Heart left ventricle (tissue), 16 donors: Measurements from ENCODE around the gene AIFM1. TPM values are rescaled to one million over a fixed set of nuclear protein-coding genes. Genes with fewer than 3 reads are reported as not detected.

Experiments used
- ATAC-seq, 4 donors: fragments of 200-7000 bp; cut with Tn5 transposase; one replicate each; pipeline ENCODE4 v1.9.1; 2020 to 2022; ENCODE audit warnings: moderate library complexity in 4 of 4, mild to moderate bottlenecking in 3 of 4, moderate number of reproducible peaks in 1 of 4
- DNase-seq, 5 donors: peaks; one replicate each; pipeline ENCODE4 v3.0.0-alpha.2; 2020
- H3K27ac ChIP-seq, 12 donors: fragments of 200-600 bp; sonication (generic) in 4 of 12; one replicate each; pipeline versions ENCODE4 v1.5.0 to v1.8.0; 2016 to 2022; ENCODE audit warnings: mild to moderate bottlenecking in 2 of 12
- H3K27me3 ChIP-seq, 9 donors: fragments of 200-600 bp; sonication (generic) in 2 of 9; one replicate each; pipeline versions ENCODE4 v1.5.1 to v1.8.0; 2016 to 2022; ENCODE audit warnings: mild to moderate bottlenecking in 3 of 9
- H3K36me3 ChIP-seq, 9 donors: fragments of 200-600 bp; sonication (generic) in 2 of 9; one replicate each; pipeline versions ENCODE4 v1.5.0 to v1.8.0; 2018 to 2022; ENCODE audit warnings: mild to moderate bottlenecking in 2 of 9
- H3K4me1 ChIP-seq, 12 donors: fragments of 200-600 bp; sonication (generic) in 4 of 12; one replicate each; pipeline versions ENCODE4 v1.5.0 to v1.8.0; 2016 to 2022; ENCODE audit warnings: mild to moderate bottlenecking in 3 of 12
- H3K4me3 ChIP-seq, 12 donors: fragments of 200-600 bp; sonication (generic) in 4 of 12; one replicate each; pipeline versions ENCODE4 v1.5.0 to v1.8.0; 2017 to 2022; ENCODE audit warnings: mild to moderate bottlenecking in 9 of 12, moderate library complexity in 4 of 12
- H3K9me3 ChIP-seq, 12 donors: fragments of 200-600 bp; sonication (generic) in 4 of 12; one replicate each; pipeline versions ENCODE4 v1.5.0 to v1.8.0; 2016 to 2022; ENCODE audit warnings: mild to moderate bottlenecking in 1 of 12
- CTCF ChIP-seq, 12 donors: fragments of 200-600 bp; sonication (generic) in 4 of 12; IDR thresholded peaks; one replicate each; pipeline versions ENCODE4 v1.5.0 to v1.8.0; 2018 to 2022; ENCODE audit warnings: antibody characterized with exemption in 12 of 12, mild to moderate bottlenecking in 5 of 12
- POLR2A ChIP-seq, 2 donors: fragments of 450-650 bp; IDR thresholded peaks; one replicate each; pipeline ENCODE4 v1.6.1; 2017; ENCODE audit warnings: antibody characterized with exemption in 2 of 2, mild to moderate bottlenecking in 2 of 2, moderate library complexity in 2 of 2
- WGBS, 4 donors: extraction: QIAGEN DNeasy Blood & Tissue Kit in 2 of 4; methylation state at CpG; one replicate each; pipeline versions ENCODE4 v1.1.5 to v1.1.7; 2013 to 2018; 5-methylcytosine and 5-hydroxymethylcytosine counted together
- intact Hi-C, 10 donors: fragments of 100-400 bp; cut with DNase I; formaldehyde crosslinking; loops; one replicate each; pipeline versions ENCODE4 v1.11.1 to v1.14.2; 2022
- polyA plus RNA-seq, 2 donors: library from polyadenylated mRNA; stranded (reverse); fragments of 200-250 nt; gene quantifications; one replicate each; pipeline ENCODE4 v1.2.3, GENCODE V29; 2013
- total RNA-seq, 9 donors: library from RNA; depleted of rRNA in 2 of 9; stranded (reverse); fragments of >200 nt in 2 of 9; fragmentation: NEBNext Ultra II Directional in 3 of 9; extraction: Animal tissue kit (Norgen Biotek cat#: 25700) in 3 of 9; gene quantifications; one replicate each; pipeline versions ENCODE4 v1.1.0 to v1.2.4, GENCODE V29; 2016 to 2023
- donor health status: ischemic (EF 13 %, LVEDD 7.1; RV severe dilation, severe dysfunction).
- donor health status: healthy with polysubstance abuse.
- donor health status: DM: no; HTN: yes; CAD: no.
- donor health status: DM: no; HTN: no; CAD: no.
- donor health status: ischemic (EF 25% LVEDD 6.9; RV normal size, moderate dysfunction).
- donor health status: ischemic (EF 25% LVEDD 5.7; RV mildly dilated, moderate dysfunction).
- donor health status: healthy.
- donor health status: DM: yes; HTN: yes; CAD: no.
- donor health status: ischemic (EF 35%, LVEDD 5.7; RV mildly dilated, moderate dysfunction).
- donor health status: nonischemic (EF 11% LVEDD 7.7; RV severe dilation, severe dysfunction).
- donor health status: DM: yes; HTN: yes; CAD: no.
- donor health status: PGD.
- donor health status: ischemic (EF 29% LVEDD 5.4; RV normal size, mild dysfunction).
- donor health status: nonischemic (EF 23%, LVEDD 6.1; RV moderate dilation, normal function).

Gene AIFM1
- total and polyA plus RNA-seq, 11 donors, result 73.7 to 164 (median 109) TPM

GRCh38 chrX:130124577-130124976 is 41.1 kb downstream of the AIFM1 start:
- no peak overlapping the region for H3K4me3 ChIP-seq
- H3K9me3 ChIP-seq, result no peaks in the 10 kb centered on the region
- H3K36me3 ChIP-seq, result peaks cover 0 to 25% (median 20%) of the 10 kb centered on the region in 9 donors
- TF ChIP-seq POLR2A (IDR thresholded peaks at IDR 0.05), result no peak
- no peak for TF ChIP-seq CTCF (IDR thresholded peaks at IDR 0.05)
- H3K27ac ChIP-seq, result peak overlapping the region; percentile 47 to 86 (median 73)
- peaks cover 0 to 32% (median 8%) of the 10 kb centered on the region in 12 donors for H3K4me1 ChIP-seq
- WGBS, 4 donors, result 62 to 85% (median 79%) methylated on average over 4 of the region's 4 CpGs
- no peak for ATAC-seq
- H3K27me3 ChIP-seq, result peaks cover 0 to 9% (median 0%) of the 10 kb centered on the region in 9 donors
- intact Hi-C loops, result loop anchor here in 7 of 10 donors (5.0 to 10.0 kb wide), 6 partner anchors 42 to 387 kb away; partner anchors contain the start of genes RAB33A (in 3 of the 7) and XPNPEP2 (in 1 of the 7)
- DNase-seq, result no peak

GRCh38 chrX:130121505-130121800 is 44.2 kb downstream of the AIFM1 start:
- H3K36me3 ChIP-seq, result no peaks in the 10 kb centered on the region
- DNase-seq, result no peak
- ATAC-seq, result no peak
- peak overlapping the region in 8 of 12 donors; percentile 63 to 88 (median 76) for H3K27ac ChIP-seq
- H3K9me3 ChIP-seq, result no peaks in the 10 kb centered on the region
- H3K4me3 ChIP-seq, result peak overlapping the region in 9 of 12 donors; percentile 43 to 61 (median 52)
- H3K4me1 ChIP-seq, result peaks cover 0 to 32% (median 8%) of the 10 kb centered on the region in 12 donors
- H3K27me3 ChIP-seq, result peaks cover 0 to 9% (median 0%) of the 10 kb centered on the region in 9 donors
- WGBS, 4 donors, result 44 to 80% (median 60%) methylated on average over 5 to 13 of the region's 13 CpGs
- intact Hi-C loops, result loop anchor here in 8 of 10 donors (2.0 to 10.0 kb wide), 9 partner anchors 39 to 384 kb away; partner anchors contain the start of genes RAB33A (in 3 of the 8) and XPNPEP2 (in 1 of the 8)
- TF ChIP-seq CTCF (IDR thresholded peaks at IDR 0.05) (no peak), POLR2A (IDR thresholded peaks at IDR 0.05) (no peak)

GRCh38 chrX:130120746-130121504 is 44.7 kb downstream of the AIFM1 start:
- intact Hi-C loops, result loop anchor here in 8 of 10 donors (1.0 to 10.0 kb wide), 10 partner anchors 38 to 384 kb away; partner anchors contain the start of genes RAB33A (in 3 of the 8), AIFM1 (in 1 of the 8) and XPNPEP2 (in 1 of the 8)
- Histone ChIP-seq H3K36me3 (no peaks in the 10 kb centered on the region), H3K27me3 (peaks cover 0 to 9% (median 0%) of the 10 kb centered on the region in 9 donors), H3K4me3 (peak overlapping the region in 11 of 12 donors; percentile 31 to 61 (median 46)), H3K9me3 (no peaks in the 10 kb centered on the region), H3K27ac (peak overlapping the region in 11 of 12 donors; percentile 62 to 88 (median 75)), H3K4me1 (peaks cover 0 to 30% (median 7%) of the 10 kb centered on the region in 12 donors)
- WGBS, 4 donors, result 3 to 43% (median 21%) methylated on average over 34 to 58 of the region's 58 CpGs
- TF ChIP-seq POLR2A (IDR thresholded peaks at IDR 0.05) (no peak), CTCF (IDR thresholded peaks at IDR 0.05) (peak; percentile 53 to 78 (median 64))
- DNase-seq (peak; percentile 76 to 85 (median 81)), ATAC-seq (peak; percentile 44 to 77 (median 76))

- no peak for TF ChIP-seq CTCF (IDR thresholded peaks at IDR 0.05)
- no peak for TF ChIP-seq POLR2A (IDR thresholded peaks at IDR 0.05)
- peaks cover 0 to 30% (median 6%) of the 10 kb centered on the region in 12 donors for H3K4me1 ChIP-seq
- WGBS, 4 donors, result 11 to 51% (median 32%) methylated on average over 17 to 28 of the region's 28 CpGs
- H3K9me3 ChIP-seq, result no peaks in the 10 kb centered on the region
- intact Hi-C loops, result loop anchor here in 8 of 10 donors (1.0 to 10.0 kb wide), 10 partner anchors 38 to 383 kb away; partner anchors contain the start of genes RAB33A (in 3 of the 8), AIFM1 (in 1 of the 8) and XPNPEP2 (in 1 of the 8)
- peak overlapping the region in 11 of 12 donors; percentile 62 to 88 (median 75) for H3K27ac ChIP-seq
- DNase-seq (peak in 3 of 5 donors; percentile 43 to 63 (median 48)), ATAC-seq (peak in 3 of 4 donors; percentile 1 to 11 (median 6))
- H3K27me3 ChIP-seq, result peaks cover 0 to 9% (median 0%) of the 10 kb centered on the region in 9 donors
- H3K4me3 ChIP-seq, result peak overlapping the region in 11 of 12 donors; percentile 31 to 61 (median 46)
- H3K36me3 ChIP-seq, result no peaks in the 10 kb centered on the region
Observed at GRCh38 chrX:130120321-130120731, 45.3 kb downstream of the AIFM1 start.
